ENCODE measurements around the gene CHIC2.
A peak's percentile ranks its signal among the peaks of the same experiment; 100 is the strongest.

CHIC2 gene

DNA sequence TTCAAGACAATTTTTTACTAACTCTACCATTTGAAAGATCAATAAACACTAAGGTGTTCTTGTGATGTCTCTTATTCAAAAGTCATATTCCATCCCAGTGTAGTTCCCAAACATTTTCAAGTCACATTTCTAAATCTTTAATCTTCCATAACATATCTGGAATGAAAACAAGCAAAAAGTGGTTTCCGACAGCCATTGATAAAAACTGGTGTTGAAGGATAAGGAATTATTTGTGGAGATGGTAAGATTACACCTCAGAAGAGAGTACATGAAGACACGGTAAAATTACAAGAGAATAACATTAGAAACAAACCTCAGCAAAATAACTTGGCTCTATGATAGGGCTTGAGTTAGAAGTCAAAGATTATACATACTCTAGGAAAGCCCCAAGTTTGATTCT, 4.3 kb downstream of the CHIC2 start:
- no peak overlapping the region for H2AFZ ChIP-seq (ENCODE audit: low read length)
- H3F3A ChIP-seq (ENCODE audit: insufficient read depth, low read length): no peaks in the 10 kb centered on the region
- peaks cover 90% of the 10 kb centered on the region for H3K79me2 ChIP-seq (ENCODE audit: insufficient read depth, low read length)
- H3K9me2 ChIP-seq (ENCODE audit: low read depth, low read length): no peaks in the 10 kb centered on the region
- no peaks in the 10 kb centered on the region for H3K27me3 ChIP-seq (ENCODE audit: insufficient read depth, low read length)
- no peak overlapping the region for H3K9ac ChIP-seq (ENCODE audit: low read length)
- H3K4me2 ChIP-seq (ENCODE audit: low read length): peak overlapping the region; percentile 69; the same call in 1 of the 2 replicates
- H3K4me3 ChIP-seq (ENCODE audit: low read depth, low read length, poor library complexity, severe bottlenecking): no peak overlapping the region
- H3K36me3 ChIP-seq (ENCODE audit: insufficient read depth, low read length): peaks cover 4% of the 10 kb centered on the region; the same call in 1 of the 2 replicates
- H3K27ac ChIP-seq (ENCODE audit: low read depth, low read length, poor library complexity, severe bottlenecking): no peak overlapping the region
- peaks cover 74% of the 10 kb centered on the region for H3K4me1 ChIP-seq (ENCODE audit: insufficient read depth, low read length, severe bottlenecking)
- H3K9me3 ChIP-seq (ENCODE audit: low read length): no peaks in the 10 kb centered on the region
- H4K20me1 ChIP-seq (ENCODE audit: insufficient read depth, low read length): no peaks in the 10 kb centered on the region
- TF ChIP-seq EZH2 (IDR thresholded peaks at IDR 0.05; ENCODE audit: borderline replicate concordance, low read length): no peak
- TF ChIP-seq, protein P1, sequence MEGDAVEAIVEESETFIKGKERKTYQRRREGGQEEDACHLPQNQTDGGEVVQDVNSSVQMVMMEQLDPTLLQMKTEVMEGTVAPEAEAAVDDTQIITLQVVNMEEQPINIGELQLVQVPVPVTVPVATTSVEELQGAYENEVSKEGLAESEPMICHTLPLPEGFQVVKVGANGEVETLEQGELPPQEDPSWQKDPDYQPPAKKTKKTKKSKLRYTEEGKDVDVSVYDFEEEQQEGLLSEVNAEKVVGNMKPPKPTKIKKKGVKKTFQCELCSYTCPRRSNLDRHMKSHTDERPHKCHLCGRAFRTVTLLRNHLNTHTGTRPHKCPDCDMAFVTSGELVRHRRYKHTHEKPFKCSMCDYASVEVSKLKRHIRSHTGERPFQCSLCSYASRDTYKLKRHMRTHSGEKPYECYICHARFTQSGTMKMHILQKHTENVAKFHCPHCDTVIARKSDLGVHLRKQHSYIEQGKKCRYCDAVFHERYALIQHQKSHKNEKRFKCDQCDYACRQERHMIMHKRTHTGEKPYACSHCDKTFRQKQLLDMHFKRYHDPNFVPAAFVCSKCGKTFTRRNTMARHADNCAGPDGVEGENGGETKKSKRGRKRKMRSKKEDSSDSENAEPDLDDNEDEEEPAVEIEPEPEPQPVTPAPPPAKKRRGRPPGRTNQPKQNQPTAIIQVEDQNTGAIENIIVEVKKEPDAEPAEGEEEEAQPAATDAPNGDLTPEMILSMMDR (IDR thresholded peaks at IDR 0.05; ENCODE audit: low read length): no peak

GRCh38 chr4:54058171-54058570, 6.2 kb downstream of the CHIC2 start:
- Histone ChIP-seq H3K9ac (ENCODE audit: low read length) (peak overlapping the region; percentile 35; the same call in 1 of the 2 replicates), H3K9me2 (ENCODE audit: low read depth, low read length) (no peaks in the 10 kb centered on the region), H3K27ac (ENCODE audit: low read depth, low read length, poor library complexity, severe bottlenecking) (peak overlapping the region; percentile 42), H3K4me2 (ENCODE audit: low read length) (peak overlapping the region; percentile 60), H3K36me3 (ENCODE audit: insufficient read depth, low read length) (peaks cover 4% of the 10 kb centered on the region; the same call in 1 of the 2 replicates), H3K4me1 (ENCODE audit: insufficient read depth, low read length, severe bottlenecking) (peaks cover 70% of the 10 kb centered on the region), H3F3A (ENCODE audit: insufficient read depth, low read length) (no peaks in the 10 kb centered on the region), H3K9me3 (ENCODE audit: low read length) (no peaks in the 10 kb centered on the region), H3K27me3 (ENCODE audit: insufficient read depth, low read length) (no peaks in the 10 kb centered on the region), H3K79me2 (ENCODE audit: insufficient read depth, low read length) (peaks cover 99% of the 10 kb centered on the region), H3K4me3 (ENCODE audit: low read depth, low read length, poor library complexity, severe bottlenecking) (peak overlapping the region; percentile 31), H2AFZ (ENCODE audit: low read length) (no peak overlapping the region), H4K20me1 (ENCODE audit: insufficient read depth, low read length) (no peaks in the 10 kb centered on the region)
- TF ChIP-seq, protein P1 (IDR thresholded peaks at IDR 0.05; ENCODE audit: low read length): no peak
- TF ChIP-seq EZH2 (IDR thresholded peaks at IDR 0.05; ENCODE audit: borderline replicate concordance, low read length): no peak

GRCh38 chr4:54056360-54056759, 8.0 kb downstream of the CHIC2 start:
- Histone ChIP-seq H3K36me3 (ENCODE audit: insufficient read depth, low read length) (peaks cover 4% of the 10 kb centered on the region; the same call in 1 of the 2 replicates), H3K27ac (ENCODE audit: low read depth, low read length, poor library complexity, severe bottlenecking) (peak overlapping the region; percentile 42), H2AFZ (ENCODE audit: low read length) (no peak overlapping the region), H3K79me2 (ENCODE audit: insufficient read depth, low read length) (peaks cover 94% of the 10 kb centered on the region), H3K4me3 (ENCODE audit: low read depth, low read length, poor library complexity, severe bottlenecking) (peak overlapping the region; percentile 5), H3K9me3 (ENCODE audit: low read length) (no peaks in the 10 kb centered on the region), H4K20me1 (ENCODE audit: insufficient read depth, low read length) (no peaks in the 10 kb centered on the region), H3K9me2 (ENCODE audit: low read depth, low read length) (no peaks in the 10 kb centered on the region), H3K27me3 (ENCODE audit: insufficient read depth, low read length) (no peaks in the 10 kb centered on the region), H3K4me2 (ENCODE audit: low read length) (peak overlapping the region; percentile 60), H3F3A (ENCODE audit: insufficient read depth, low read length) (no peaks in the 10 kb centered on the region), H3K4me1 (ENCODE audit: insufficient read depth, low read length, severe bottlenecking) (peaks cover 52% of the 10 kb centered on the region), H3K9ac (ENCODE audit: low read length) (no peak overlapping the region)
- no peak for TF ChIP-seq EZH2 (IDR thresholded peaks at IDR 0.05; ENCODE audit: borderline replicate concordance, low read length)
- TF ChIP-seq, protein P1 (IDR thresholded peaks at IDR 0.05; ENCODE audit: low read length): no peak
